HCT116 (cell line): ENCODE measurements around the gene AP3B1.

ENCODE experiments used
- POLR2A ChIP-seq: IDR thresholded peaks from 2 replicates; pipeline ENCODE4 v1.7.0; 2011; ENCODE audit warnings: borderline replicate concordance; ENCODE audit not compliant: insufficient read depth, insufficient read length; ENCODE audit errors: extremely low read depth
- YY1 ChIP-seq: IDR thresholded peaks from 2 replicates; pipeline ENCODE4 v1.6.1; 2011; ENCODE audit warnings: low read length, low read depth, moderate library complexity, mild to moderate bottlenecking; ENCODE audit not compliant: insufficient replicate concordance; ENCODE audit errors: extremely low read depth
- ZFX ChIP-seq: fragments of 450-650 bp; IDR thresholded peaks from 2 replicates; pipeline ENCODE4 v1.6.1; 2017

DNA sequence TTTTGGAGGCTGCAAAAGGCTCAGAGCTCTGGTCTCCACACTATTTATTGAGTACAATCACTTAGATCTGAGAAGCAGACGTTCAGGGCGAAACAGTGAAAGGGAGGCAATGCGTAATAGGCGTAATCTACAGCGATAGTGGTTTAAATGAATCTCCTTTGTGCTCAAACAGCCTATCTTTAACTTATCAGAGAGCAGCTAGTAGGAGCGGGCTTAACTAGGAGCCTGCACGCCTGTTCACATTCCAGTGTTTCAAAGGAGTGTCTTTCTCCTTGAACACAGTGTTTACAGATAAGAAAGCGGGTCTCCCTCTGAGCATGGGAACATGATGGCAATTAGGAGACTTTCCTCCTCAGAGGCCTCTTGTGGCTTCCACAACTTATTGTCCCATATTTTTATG is 49.4 kb downstream of the AP3B1 start:
- TF ChIP-seq YY1 (no peak), POLR2A (no peak), ZFX (no peak)
